A549 (cell line): ENCODE measurements around the gene MUC20.
"Not testable (repeated sequence)": the region's sequence is repeated elsewhere in the genome, so short reads cannot be mapped to it uniquely, and the experiment has no call there.

Experiments used
- CTCF ChIP-seq: fragments of >200 bp; sonication (Bioruptor Twin); formaldehyde crosslinking; IDR thresholded peaks from 3 replicates; pipeline ENCODE4 v1.5.1; 2016
- GATA3 ChIP-seq: IDR thresholded peaks from 2 replicates; pipeline ENCODE4 v1.6.1; 2012; ENCODE audit warnings: borderline replicate concordance
- RFX5 ChIP-seq: fragments of 450-650 bp; IDR thresholded peaks from 2 replicates; pipeline ENCODE4 v1.7.1; 2014; ENCODE audit warnings: antibody characterized with exemption, mild to moderate bottlenecking, moderate library complexity

DNA sequence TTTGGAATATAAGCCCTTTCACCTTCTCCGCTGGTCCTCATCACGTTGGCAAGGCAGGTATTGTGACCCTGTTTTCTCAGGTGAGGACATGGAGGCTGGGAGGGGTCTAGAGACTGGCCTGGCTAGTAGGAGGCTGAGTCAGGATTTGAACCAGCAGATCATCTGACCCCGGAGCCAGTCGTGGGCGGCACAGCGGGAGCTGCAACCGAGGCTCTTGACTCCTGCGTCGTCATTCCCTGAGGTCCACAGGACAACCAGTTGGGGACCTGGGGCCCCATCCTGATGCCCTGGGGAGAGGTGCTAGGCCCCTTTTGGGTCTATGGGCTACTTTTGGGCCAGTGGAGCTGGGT, 2.2 kb downstream of the MUC20 start:
- TF ChIP-seq CTCF, RFX5, GATA3: not testable (repeated sequence)
